OCI-LY1 (cell line): ENCODE results near the gene FAM210B.
A peak's percentile ranks its signal among the peaks of the same experiment; 100 is the strongest.

ENCODE experiments used
- H2AFZ ChIP-seq: fragments of 200-600 bp; sonication (generic), shearing (Covaris generic); 2 replicates; pipeline ENCODE4 v1.6.0; 2014; ENCODE audit warnings: antibody characterized with exemption, mild to moderate bottlenecking, low read length
- H3F3A ChIP-seq: fragments of 200-600 bp; sonication (generic), shearing (Covaris generic); 2 replicates; pipeline ENCODE4 v1.6.0; 2014; ENCODE audit warnings: mild to moderate bottlenecking, antibody characterized with exemption, low read length, moderate library complexity; ENCODE audit not compliant: insufficient read depth
- H3K27ac ChIP-seq: fragments of 200-600 bp; sonication (generic); 2 replicates; pipeline ENCODE4 v1.5.1; 2014; ENCODE audit warnings: low read length, mixed run types, mild to moderate bottlenecking, low read depth; ENCODE audit not compliant: poor library complexity, severe bottlenecking
- H3K27me3 ChIP-seq: fragments of 200-600 bp; sonication (generic); 2 replicates; pipeline ENCODE4 v1.6.0; 2014; ENCODE audit warnings: antibody characterized with exemption, mild to moderate bottlenecking, low read length, moderate library complexity; ENCODE audit not compliant: insufficient read depth
- H3K36me3 ChIP-seq: fragments of 200-600 bp; sonication (generic); 2 replicates; pipeline ENCODE4 v1.6.1; 2014; ENCODE audit warnings: mild to moderate bottlenecking, antibody characterized with exemption, low read length, moderate library complexity, mixed read lengths; ENCODE audit not compliant: insufficient read depth
- H3K4me1 ChIP-seq: fragments of 200-600 bp; sonication (generic); 2 replicates; pipeline ENCODE4 v1.5.1; 2014; ENCODE audit warnings: mild to moderate bottlenecking, low read length, moderate library complexity; ENCODE audit not compliant: insufficient read depth, severe bottlenecking
- H3K4me2 ChIP-seq: fragments of 200-600 bp; sonication (generic), shearing (Covaris generic); 2 replicates; pipeline ENCODE4 v1.6.1; 2014; ENCODE audit warnings: low read length
- H3K4me3 ChIP-seq: fragments of 200-600 bp; sonication (generic); 2 replicates; pipeline ENCODE4 v1.5.1; 2014; ENCODE audit warnings: low read length, low read depth, mild to moderate bottlenecking, mixed read lengths; ENCODE audit not compliant: poor library complexity, severe bottlenecking
- H3K79me2 ChIP-seq: fragments of 200-600 bp; shearing (Covaris generic); 2 replicates; pipeline ENCODE4 v1.6.1; 2016; ENCODE audit warnings: mixed run types, low read length, mixed read lengths; ENCODE audit not compliant: insufficient read depth
- H3K9ac ChIP-seq: fragments of 200-600 bp; sonication (generic), shearing (Covaris generic); 2 replicates; pipeline ENCODE4 v1.6.1; 2014; ENCODE audit warnings: mild to moderate bottlenecking, low read length, mixed read lengths
- H3K9me2 ChIP-seq: fragments of 200-600 bp; sonication (generic), shearing (Covaris generic); 2 replicates; pipeline ENCODE4 v1.6.1; 2014; ENCODE audit warnings: low read depth, mild to moderate bottlenecking, low read length, mixed read lengths
- H3K9me3 ChIP-seq: fragments of 200-600 bp; shearing (Covaris generic); 2 replicates; pipeline ENCODE4 v1.6.1; 2014; ENCODE audit warnings: low read length, mixed read lengths
- H4K20me1 ChIP-seq: fragments of 200-600 bp; sonication (generic), shearing (Covaris generic); 2 replicates; pipeline ENCODE4 v1.6.0; 2016; ENCODE audit warnings: mild to moderate bottlenecking, low read length; ENCODE audit not compliant: insufficient read depth
- EZH2 ChIP-seq: fragments of 200-600 bp; sonication (generic), shearing (Covaris generic); IDR thresholded peaks from 2 replicates; pipeline ENCODE4 v1.8.0; 2017; ENCODE audit warnings: borderline replicate concordance, mixed run types, mild to moderate bottlenecking, antibody characterized with exemption, low read length, moderate library complexity, mixed read lengths
- TF ChIP-seq, protein P1 (sequence below): fragments of 200-600 bp; sonication (generic), shearing (Covaris generic); IDR thresholded peaks from 2 replicates; pipeline ENCODE4 v1.5.1; 2017; ENCODE audit warnings: mild to moderate bottlenecking, antibody characterized with exemption, low read length, moderate library complexity, mixed read lengths

Gene FAM210B

DNA sequence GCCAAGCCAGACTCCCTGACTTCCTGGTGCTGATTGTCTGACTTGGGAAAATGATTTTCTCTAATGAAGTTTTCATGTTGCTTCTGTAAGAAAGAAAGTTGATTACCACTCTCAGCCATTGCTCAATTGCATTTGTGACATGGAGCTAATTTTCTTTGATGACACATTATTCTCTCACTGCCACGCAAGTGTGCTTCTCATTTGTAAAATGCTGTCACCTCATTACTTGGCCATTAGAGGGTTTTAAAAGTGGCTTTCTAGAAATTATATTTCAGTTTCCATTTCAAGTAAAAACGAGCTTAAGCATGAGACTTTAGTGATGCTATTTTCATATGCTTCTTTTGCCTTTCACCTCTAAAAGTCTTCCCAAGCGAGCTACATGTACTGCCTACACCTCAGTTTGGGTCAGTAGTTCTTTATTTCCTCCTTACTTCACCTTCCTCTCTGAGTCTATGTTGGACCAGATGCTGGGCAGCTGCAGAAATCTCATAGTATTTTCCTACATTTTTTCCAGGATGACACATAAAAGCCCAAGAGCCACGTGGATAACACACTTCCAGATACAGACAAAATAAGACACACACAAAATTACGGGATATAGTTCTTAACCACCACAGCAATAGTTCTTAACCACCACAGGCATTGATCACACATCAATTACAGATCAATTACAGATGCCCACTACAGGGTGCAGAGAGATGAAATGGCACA, 6.3 kb upstream of the FAM210B start:
- Histone ChIP-seq H3K27me3 (no peaks in the 10 kb centered on the region), H3K36me3 (no peaks in the 10 kb centered on the region), H3F3A (no peaks in the 10 kb centered on the region), H3K4me3 (no peak overlapping the region), H4K20me1 (no peaks in the 10 kb centered on the region), H3K79me2 (no peaks in the 10 kb centered on the region), H3K4me2 (no peak overlapping the region), H3K9me3 (no peaks in the 10 kb centered on the region), H3K9ac (no peak overlapping the region), H2AFZ (no peak overlapping the region), H3K4me1 (no peaks in the 10 kb centered on the region), H3K9me2 (no peaks in the 10 kb centered on the region), H3K27ac (no peak overlapping the region)
- TF ChIP-seq EZH2, result no peak

DNA sequence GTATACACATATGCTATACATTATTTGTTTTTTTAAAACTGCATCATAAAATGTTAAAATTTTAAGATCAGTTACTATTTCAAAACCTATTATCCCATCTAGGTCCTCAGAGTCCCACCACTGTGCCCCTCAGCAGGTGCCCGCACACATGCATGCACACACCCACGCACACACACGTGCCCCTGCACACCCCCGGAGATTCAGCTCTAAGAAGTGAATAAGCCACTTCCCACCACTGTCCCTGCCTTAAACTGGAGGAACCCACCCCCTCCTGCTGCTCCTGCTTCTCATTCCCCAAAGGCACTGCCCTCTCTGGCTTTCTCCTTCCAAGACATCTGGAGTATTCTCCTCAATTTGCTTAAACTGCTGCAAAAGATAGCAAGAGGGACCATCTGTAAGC, 5.4 kb upstream of the FAM210B start:
- Histone ChIP-seq H3K27ac (no peak overlapping the region), H3K27me3 (no peaks in the 10 kb centered on the region), H2AFZ (no peak overlapping the region), H3K4me3 (no peak overlapping the region), H3K9me3 (no peaks in the 10 kb centered on the region), H3F3A (no peaks in the 10 kb centered on the region), H3K4me2 (no peak overlapping the region), H3K4me1 (peaks cover 3% of the 10 kb centered on the region), H3K9me2 (no peaks in the 10 kb centered on the region), H3K36me3 (no peaks in the 10 kb centered on the region), H4K20me1 (no peaks in the 10 kb centered on the region), H3K9ac (no peak overlapping the region), H3K79me2 (no peaks in the 10 kb centered on the region)
- TF ChIP-seq, protein P1, sequence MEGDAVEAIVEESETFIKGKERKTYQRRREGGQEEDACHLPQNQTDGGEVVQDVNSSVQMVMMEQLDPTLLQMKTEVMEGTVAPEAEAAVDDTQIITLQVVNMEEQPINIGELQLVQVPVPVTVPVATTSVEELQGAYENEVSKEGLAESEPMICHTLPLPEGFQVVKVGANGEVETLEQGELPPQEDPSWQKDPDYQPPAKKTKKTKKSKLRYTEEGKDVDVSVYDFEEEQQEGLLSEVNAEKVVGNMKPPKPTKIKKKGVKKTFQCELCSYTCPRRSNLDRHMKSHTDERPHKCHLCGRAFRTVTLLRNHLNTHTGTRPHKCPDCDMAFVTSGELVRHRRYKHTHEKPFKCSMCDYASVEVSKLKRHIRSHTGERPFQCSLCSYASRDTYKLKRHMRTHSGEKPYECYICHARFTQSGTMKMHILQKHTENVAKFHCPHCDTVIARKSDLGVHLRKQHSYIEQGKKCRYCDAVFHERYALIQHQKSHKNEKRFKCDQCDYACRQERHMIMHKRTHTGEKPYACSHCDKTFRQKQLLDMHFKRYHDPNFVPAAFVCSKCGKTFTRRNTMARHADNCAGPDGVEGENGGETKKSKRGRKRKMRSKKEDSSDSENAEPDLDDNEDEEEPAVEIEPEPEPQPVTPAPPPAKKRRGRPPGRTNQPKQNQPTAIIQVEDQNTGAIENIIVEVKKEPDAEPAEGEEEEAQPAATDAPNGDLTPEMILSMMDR, result no peak
- TF ChIP-seq EZH2, result no peak

DNA sequence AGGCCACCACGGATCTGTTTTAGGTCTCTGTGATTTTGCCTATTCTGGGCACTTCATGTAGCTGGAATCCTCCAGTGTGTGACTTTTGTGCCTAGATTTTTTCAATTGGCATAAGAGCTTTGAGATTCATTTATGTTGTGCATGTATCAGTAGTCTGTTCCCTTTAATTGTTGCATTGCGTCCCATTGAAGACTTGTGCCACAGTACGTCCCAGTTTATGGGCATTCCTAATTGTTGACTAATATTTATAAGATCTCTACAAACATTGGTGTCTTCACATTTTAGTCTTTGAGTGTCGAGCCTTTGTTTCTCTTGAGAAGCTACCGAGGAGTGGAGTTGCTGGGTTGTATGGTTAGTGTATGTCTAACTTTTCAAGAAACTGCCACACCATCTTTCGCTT, 704 bp upstream of the FAM210B start:
- Histone ChIP-seq H2AFZ (0 out of 2 replicates have a peak overlapping the region, but pooled peaks have one; percentile 18), H3K9me2 (no peaks in the 10 kb centered on the region), H3K4me2 (peak overlapping the region; percentile 80), H3K9ac (no peak overlapping the region), H3K9me3 (no peaks in the 10 kb centered on the region), H3K4me1 (peaks cover 9% of the 10 kb centered on the region), H3K79me2 (no peaks in the 10 kb centered on the region), H3K27me3 (no peaks in the 10 kb centered on the region), H4K20me1 (no peaks in the 10 kb centered on the region), H3F3A (no peaks in the 10 kb centered on the region), H3K27ac (no peak overlapping the region), H3K36me3 (no peaks in the 10 kb centered on the region), H3K4me3 (peak overlapping the region; percentile 60)
- no peak for TF ChIP-seq EZH2
- TF ChIP-seq, protein P1, result no peak
